AML-193 (cell line): ENCODE data around the gene TMPRSS3.

Source experiments
- DNase-seq, 2 experiments: peaks; one replicate each; lab custom pipeline; 2025; lab: John Stamatoyannopoulos, UW

Gene TMPRSS3

DNA sequence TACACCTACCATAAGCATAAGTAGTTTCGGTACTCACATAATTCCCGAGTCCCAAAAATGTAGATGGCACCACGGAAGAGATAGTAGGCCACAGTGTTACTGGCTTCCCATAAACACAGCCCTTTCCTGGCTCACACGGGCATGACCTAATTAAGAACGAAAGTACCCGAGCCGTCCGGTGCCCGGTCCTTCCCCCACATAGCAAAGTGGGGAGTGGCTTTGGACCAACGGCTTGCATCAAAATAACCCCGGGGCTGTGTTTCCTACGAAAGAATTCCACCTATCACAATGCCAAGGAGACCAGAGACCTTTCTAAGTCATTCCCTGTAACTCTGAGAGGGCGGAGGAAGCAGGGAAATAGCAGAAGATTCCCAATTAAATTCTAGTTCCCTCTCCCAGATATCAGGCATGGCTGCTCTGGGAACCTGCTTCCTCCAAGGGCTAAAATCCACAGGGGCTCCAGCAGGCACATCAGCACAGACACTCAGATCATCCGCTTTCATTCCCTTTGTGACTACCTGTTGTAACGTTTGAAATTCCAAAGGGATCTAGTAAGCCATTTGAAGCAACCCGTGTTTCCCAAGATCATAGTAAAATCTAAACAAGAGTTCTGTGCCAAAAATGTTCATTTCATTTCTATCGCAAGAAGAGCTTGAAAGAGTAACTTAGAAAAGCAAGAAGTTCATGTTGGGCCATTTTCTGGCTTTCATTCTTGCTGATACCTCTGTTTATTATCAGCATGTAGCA is at the start of gene TMPRSS3:
Gene TMPRSS3 (minus strand): TSS at position 148 of the 747 bp plus-strand sequence. CDS start 635 bp downstream, outside the sequence.
- DNase-seq = no peak

DNA sequence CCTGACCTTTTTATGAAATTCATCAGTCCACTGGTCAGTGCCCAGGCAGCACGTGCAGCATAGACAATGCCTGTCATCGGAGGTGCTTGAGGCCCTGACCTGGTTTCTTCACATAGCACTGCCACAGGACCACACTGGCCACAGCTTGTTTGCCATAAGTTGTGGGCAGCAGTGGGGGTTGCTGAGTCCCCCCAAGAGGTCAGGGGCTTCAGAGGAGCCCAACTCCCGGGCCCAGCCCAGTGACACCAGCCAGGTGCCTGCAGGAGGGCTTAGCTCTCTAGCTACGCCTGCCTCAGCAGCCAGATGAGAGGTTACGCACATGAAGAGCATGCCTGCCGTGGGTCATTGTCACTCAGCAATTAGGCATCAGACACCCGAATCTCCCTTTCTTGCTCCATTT is 49.5 kb upstream of the TMPRSS3 start:
- DNase-seq = no peak

DNA sequence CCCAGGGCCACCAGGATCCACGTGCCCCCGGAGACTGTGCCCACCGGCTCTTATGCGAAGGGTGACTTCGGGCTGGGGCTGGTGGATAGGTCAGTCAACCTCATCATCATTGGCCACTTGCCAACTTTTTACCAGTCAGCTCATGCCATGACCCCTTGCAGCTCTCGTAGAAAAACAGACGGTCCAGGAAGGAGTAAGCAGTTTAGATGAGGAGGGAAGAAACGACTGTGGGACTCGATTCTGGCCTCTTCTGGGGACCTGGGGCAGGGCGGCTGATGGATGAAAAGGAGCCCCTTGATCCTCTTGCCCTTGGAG is 48.9 kb upstream of the TMPRSS3 start:
- DNase-seq = no peak

DNA sequence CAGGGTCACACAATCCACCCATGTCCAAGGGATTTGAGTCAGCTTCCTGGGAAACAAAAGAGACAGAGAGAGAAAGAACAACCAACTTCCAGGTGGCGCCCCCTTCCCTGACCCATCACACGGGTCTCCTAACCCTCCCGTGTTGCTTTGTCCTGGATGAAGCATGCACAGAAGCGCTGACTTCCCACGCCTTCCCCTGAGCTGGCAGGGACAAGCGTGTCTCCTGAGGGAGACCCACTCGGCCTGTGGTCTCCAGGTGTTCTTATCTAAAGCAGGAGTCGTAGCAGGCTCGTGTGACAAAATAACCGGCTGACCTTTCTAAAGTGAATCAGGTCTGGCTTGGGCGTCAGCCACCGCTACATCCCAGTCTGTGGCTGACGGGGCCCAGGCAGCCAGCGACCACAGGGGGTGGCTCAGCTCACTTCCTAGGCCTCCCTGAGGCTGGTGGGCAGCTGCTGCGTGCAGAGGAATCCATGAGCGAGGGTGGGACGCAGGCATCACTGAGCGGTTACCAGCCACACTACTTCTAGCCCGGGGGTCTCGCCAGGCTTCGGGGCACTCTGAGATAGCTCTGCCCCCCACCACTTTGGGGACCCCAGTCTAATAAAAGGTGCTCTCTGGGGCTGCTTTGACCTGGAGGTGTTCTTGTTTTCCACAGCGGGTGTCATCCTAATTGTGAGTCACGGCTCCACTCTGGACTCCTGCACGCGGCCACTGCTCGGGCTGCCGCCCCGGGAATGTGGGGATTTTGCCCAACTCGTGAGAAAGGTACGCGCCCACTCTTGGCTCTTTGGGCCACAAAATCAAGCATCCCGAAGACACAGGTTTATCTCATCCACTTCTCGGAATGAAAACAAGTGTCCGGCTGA is 48.3 kb upstream of the TMPRSS3 start:
- DNase-seq = no peak

DNA sequence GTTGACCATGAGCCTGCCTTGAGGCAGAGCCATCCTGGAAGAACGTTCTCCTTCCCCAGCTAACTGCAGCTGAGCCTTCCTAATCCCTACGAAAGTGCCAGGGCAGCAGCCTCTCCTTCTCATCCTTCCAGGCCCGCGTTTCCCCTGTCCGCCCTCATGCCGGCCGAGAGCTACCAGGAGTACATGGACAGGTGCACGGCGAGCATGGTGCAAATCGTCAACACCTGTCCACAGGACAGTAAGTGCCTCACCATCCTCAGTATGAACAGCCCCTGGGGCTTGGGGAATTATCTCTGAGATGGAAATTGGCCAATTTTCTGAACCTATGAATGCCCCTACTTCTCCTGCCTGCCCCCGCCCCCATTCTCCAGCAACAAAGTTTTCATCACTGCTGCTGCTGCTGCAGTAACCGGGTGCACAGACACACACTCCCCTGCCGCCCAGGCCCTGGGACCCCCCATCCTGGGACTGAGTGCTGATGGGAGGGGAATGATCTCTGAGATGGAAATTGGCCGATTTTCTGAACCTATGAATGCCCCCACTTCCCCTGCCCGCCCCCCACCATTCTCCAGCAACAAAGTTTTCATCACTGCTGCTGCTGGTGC is 47.4 kb upstream of the TMPRSS3 start:
- DNase-seq = no peak

DNA sequence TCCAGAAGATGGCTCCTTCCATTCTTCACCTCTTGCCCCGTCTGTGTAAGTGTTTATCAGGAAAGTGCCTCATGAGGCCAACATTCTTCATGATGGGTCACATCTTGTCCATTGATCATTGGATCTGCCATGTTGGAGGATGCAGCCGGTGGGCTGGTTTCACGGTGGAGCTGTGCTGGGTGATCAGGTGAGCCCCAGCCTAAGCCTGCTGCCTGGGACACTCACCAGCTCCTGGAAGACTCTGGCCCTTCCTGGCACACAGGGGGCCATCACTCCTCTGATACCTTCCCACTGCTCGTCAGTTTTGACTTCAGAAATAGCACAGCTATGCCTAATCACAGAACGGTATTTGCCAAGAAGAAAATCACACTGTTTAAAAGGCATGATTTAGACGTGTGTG is 46.1 kb upstream of the TMPRSS3 start:
- no peak for DNase-seq

DNA sequence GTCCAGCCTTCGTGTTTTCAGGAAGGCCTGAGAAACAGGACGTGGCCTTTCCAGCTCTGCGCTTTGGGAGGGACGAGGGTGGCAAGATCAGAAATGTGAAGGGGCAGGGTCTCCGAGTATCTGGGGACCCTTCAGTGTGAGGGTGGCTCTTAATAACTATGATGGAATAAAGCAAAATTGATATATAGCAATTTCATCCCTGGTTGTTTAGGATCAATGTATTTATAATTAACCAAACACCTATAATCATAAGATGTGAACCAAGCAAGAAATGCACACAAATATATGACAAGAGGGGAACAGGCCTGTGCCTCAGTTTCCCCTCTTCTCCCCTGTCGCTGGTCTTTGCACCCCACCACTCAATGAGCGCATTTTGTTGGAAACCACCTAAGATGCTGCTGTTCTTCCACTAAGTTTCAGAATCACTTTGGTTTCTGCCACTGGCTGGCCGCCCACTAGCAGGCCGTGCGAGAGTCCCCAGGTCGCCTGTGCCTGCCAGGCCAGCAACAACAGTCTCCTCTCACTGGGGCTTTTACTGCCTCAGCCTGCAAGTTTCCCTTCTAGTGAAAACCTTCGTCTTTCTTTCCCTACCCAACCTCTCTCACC is 44.4 kb upstream of the TMPRSS3 start:
- no peak for DNase-seq

DNA sequence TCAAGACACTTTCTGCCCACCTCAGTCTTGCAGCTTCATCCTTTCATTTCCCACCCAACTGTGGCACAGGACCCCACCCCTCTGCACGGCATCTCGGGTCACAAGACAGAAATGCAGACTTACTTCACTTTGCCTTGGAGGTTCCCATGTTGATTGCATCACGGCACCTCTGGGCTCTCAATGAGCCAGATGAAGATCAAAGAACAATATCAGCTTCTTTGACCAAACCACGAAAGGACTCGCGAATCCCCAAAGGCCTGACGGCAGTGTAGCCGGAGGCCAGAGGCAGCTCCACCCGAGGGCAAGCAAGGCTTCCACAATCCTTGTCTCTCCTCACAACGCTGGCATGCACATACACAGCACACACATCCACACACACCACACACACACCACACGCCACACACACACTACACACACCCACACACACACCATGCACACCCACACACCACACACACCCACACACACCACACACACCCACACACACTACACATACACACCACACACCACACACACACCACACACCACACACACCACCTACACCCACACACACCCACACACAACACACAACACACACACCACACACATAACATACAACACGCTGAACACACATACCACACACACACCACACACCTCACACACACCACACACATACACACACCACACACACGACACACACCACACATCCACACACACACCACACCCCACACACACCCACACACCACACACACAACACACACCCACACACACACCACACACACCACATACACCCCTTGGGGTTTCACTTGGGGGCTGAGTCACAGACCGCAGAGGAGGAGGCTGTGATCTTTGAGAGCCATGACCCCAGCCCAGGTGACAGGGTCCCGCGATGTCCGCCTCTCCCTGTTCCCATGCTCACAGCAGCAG is 43.7 kb upstream of the TMPRSS3 start:
- no peak for DNase-seq

DNA sequence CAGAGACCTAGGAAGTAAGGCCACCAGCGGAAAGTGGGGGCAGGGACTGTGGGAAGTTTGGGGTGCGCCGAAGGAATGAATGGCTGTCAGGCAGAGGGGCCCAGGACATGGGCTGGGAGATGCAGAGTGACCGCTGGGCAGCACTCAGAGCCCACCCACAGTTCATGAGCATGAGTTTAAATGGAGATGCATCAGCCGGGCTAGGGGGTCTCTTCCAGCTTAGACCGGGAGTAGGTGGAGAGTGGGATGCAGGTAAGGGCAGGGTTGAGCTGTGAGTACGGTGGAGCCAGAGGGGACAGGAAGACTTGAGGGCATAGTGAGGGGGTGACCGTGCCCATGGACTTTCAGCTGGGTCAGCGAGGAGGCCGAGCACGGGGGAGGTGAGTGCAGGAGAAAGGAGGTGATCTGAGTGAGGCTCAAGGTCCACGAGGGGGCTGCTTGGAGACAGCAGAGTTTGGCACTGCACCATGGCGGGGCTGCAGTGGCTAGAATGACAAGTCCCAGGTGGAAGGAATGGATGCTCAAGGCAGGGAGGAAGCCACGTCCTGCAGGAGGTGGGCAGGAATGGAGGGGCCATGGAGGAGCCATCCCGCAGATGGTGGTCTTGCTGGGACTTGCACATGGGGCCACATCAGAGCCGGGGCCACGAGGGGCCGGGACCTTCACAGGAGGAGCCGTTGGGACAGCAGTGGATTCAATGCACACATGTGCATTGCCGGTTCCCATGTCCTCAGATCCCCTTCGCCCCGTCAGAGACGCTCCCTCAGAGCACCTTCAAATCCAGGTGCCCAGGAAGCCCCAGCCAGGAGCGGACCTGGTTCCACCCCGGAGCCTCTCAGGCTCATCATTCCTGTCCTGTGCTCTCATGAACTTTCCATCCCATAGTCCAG is 42.7 kb upstream of the TMPRSS3 start:
- no peak for DNase-seq

DNA sequence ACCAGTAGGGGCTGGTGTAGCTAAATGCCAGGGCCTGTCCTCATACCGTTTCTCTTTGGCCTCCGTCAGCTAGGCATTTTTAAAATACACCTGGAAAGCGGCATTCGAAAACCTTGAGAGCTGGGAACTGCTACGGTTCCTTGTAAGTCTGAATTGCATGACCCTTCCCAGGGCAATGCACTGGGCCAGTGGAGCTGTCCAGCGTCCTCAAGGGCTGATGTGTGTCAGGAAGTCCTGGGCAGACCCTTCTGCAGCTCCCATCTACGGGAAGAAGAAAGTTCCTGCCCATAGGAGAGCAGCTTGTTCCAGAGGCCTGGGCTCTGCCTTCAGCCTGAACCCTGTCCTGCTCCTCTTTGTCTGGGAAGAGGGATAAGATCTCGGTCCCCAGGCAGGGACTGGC is 41.9 kb upstream of the TMPRSS3 start:
- DNase-seq = no peak

DNA sequence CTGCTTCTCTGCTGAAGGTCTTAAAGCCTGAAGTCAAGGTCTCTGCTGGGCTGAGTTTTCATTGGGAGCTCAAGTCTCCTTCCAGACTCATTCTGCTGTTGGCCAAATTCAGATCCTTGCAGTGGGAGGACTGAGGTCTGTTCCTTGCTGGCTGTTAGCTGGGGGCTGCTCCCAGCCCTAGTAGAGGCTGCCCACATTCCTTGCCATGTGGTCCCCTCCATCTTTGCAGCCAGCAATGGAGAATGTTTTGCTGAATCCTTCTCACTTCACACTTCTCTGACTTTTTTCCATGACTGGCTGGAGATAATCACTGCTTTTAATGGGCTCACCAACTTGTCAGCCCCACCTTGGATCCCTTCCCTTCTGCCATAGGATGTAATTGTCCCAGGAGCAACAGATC is 41.1 kb upstream of the TMPRSS3 start:
- no peak for DNase-seq

DNA sequence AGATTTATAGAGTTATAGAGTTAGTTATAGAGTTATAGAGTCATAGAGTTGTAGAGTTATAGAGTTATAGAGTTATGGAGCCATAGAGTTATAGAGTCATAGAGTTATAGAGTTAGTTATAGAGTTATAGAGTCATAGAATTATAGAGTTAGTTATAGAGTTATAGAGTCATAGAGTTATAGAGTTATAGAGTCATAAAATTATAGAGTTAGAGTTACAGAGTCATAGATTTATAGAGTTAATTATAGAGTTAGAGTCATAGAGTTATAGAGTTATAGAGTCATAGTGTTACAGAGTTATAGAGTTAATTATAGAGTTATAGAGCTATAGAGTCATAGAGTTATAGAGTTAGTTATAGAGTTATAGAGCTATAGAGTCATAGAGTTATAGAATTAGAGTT is 40.0 kb upstream of the TMPRSS3 start:
- DNase-seq = no peak

DNA sequence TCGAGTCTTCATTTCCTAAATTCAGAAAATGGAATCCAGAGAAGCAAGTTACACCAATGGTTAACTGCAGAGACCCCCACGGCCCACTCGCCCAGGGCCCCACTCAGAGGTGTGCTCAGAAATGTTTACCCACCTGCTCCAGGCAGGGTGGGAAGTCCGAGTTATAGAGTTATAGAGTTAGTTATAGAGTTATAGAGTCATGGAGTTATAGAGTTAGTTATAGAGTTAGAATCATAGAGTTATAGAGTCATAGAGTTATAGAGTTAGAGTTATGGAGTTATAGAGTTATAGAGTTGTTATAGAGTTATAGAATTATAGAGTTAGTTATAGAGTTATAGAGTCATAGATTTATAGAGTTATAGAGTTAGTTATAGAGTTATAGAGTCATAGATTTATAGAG is 39.5 kb upstream of the TMPRSS3 start:
- no peak for DNase-seq

DNA sequence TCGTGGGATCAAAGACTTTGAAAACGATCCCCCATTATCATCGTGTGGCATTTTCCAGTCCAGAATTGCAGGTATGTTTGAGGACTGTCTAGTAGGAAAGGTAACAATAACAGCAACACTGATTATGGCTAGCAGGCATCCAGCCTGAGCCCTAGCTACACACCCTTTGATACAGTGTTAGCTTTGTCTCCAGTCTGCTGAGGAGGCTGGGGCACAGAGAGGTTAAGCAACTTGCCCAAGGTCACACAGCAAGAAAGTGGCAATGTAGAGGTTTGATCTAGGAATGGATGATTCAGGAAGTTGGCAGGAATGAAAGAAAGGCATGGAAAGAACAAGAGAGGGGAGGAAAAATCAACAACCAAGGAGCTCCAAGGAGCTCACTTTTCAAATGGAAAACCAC is 39.0 kb upstream of the TMPRSS3 start:
- no peak for DNase-seq

DNA sequence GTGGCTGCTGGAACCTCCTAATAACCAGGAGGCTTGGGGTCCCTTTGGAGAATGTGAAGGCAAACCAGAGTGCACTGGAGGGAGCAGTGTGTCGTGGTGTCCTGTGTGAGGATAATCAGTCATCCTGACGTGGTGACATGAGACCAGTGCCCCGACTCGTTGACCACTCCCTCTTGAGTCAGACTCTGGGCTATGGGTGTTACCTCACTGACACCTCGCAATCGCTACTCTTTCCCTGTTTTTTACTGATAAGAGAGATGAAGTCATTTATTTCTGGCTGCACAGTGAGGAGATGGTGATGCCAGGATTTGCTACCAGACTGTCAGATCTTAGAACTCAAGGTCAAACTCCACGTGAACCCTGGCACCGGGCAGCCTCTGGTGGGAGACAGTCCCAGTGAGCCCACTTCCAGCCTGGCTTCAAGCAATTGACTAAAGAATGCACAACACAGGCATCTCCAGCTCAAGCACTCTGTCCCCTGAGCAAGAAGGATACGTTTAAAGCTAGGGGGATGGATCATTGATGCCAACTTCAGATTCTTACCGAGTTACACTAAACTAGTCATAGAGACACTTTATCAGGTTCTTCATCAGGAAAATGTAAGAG is 38.2 kb upstream of the TMPRSS3 start:
- DNase-seq = no peak

DNA sequence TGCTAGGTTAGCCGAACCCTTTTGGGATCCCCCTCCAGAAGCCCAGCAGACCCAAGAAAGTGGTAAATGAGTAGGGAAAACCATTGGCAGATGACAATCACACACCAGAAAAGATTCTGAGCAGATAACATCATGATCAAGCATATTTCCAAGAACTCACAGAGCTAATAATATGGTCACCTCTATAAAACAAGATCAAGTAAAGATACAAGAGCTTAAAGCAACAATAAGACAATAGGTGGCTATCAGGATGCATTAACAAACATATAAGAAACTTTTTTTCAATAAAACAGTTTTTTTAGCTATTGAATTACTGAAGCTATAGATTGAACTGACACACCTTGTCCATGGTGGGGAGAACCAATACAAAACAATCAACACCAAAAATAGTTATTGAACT is 36.8 kb upstream of the TMPRSS3 start:
- no peak for DNase-seq

DNA sequence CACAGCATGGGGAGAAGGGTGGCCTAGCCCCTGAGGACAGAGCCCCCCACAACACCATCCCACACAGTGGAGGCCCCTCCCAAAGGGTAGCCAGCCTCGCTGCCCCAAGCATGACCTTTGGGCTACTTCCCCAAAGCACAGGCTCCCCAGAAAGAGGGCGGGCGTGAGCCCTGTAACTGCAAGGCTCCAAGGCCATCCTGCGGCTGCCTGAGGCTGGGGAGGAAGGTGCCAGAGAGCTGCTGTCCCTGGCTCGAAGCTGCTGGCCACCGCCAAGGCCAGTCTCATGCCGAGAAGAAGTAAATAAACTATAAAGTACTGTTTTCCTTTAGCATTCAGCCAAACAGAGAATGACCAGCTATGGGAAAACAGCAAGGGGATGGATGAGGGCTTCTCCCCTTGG is 35.3 kb upstream of the TMPRSS3 start:
- peak in 1 of 2 experiments; percentile 2 for DNase-seq

DNA sequence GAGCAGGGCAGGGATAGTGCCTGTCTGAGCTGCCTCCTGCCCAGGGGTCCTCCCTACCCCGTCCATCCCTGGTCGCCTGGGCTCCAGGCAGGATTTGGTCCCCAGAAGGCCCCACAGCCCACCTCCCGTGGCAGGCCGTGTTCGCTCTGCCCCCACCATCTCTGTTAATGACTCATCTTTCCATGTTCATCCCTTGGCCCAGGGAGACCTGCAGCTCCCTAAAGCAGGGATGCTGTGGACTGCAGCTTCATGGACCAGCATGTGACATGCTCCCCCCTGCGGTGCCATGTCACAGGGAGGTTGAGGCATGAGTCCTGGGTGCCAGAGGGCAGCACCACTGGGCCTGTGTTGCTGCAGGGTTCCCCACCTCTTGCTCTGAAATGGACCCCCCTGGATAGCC is 34.7 kb upstream of the TMPRSS3 start:
- DNase-seq = no peak

DNA sequence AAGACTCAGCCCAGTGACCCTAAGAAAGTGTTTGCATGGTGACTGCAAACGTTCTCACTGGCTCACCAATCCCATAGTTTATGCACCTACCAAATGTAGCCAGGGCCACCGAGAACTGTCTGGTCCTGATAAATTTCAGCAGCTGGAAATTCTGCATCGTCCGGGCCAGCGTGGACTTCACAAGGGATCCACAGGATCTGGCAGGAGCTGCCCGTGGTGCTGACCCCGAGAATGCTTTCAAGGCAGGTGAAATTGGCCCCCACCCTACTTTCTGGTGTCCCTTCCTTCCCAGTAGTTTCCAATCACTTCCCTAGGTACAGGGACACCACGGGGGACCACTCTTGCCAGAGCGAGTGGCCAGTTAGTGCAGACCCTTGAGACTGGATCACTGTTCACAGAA is 34.0 kb upstream of the TMPRSS3 start:
- DNase-seq = no peak

DNA sequence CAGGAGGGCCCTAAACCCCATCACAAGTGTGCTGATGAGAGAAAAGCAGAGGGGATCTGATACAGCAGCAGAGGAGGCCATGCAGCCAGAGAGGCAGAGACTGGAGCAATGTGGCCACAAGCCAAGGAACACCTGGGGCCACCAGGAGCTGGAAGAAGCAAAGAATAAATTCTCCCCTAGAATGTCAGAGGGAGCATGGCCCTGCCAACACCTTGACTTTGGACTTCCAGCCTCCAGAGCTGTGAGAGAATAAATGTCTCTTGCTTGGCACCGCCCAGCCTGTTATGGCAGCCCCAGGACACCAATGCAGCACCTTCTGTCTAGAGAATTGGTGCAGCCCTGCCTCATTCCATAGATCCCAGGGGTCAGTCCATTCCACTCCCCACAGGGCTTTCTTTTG is 33.2 kb upstream of the TMPRSS3 start:
- DNase-seq = no peak
